DOHH2 (cell line): ENCODE data around the gene HYOU1.

Source experiments
- EZH2phosphoT487 ChIP-seq: fragments of 200-600 bp; sonication (generic); IDR thresholded peaks from 2 replicates; pipeline ENCODE4 v1.6.1; 2017; ENCODE audit warnings: borderline replicate concordance, mild to moderate bottlenecking, antibody characterized with exemption, low read length, moderate library complexity, mixed read lengths
- TF ChIP-seq, protein P1 (sequence below): fragments of 200-600 bp; sonication (generic); IDR thresholded peaks from one replicate; pipeline ENCODE4 v1.5.1; 2014; ENCODE audit warnings: antibody characterized with exemption, mild to moderate bottlenecking, low read depth, low read length; ENCODE audit not compliant: poor library complexity, severe bottlenecking

DNA sequence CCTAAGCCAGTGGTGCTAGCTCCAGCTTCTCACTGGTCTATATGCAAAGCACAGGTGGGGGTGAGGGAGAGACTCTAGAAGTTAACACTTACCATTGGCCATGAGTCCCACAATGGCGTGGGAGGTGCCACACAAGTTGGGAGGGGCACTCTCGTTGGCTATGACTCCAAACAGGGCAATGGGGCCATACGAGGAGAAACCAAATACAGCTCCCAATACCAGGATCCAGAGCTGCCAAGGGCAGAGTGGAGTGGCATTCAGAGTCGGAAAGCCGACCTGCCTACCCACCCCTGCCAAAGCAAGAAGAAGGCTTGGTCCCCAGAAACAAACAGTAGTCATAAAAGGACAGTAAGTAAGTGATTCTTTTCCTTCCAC lies 31.9 kb downstream of the HYOU1 start:
- TF ChIP-seq, protein P1, sequence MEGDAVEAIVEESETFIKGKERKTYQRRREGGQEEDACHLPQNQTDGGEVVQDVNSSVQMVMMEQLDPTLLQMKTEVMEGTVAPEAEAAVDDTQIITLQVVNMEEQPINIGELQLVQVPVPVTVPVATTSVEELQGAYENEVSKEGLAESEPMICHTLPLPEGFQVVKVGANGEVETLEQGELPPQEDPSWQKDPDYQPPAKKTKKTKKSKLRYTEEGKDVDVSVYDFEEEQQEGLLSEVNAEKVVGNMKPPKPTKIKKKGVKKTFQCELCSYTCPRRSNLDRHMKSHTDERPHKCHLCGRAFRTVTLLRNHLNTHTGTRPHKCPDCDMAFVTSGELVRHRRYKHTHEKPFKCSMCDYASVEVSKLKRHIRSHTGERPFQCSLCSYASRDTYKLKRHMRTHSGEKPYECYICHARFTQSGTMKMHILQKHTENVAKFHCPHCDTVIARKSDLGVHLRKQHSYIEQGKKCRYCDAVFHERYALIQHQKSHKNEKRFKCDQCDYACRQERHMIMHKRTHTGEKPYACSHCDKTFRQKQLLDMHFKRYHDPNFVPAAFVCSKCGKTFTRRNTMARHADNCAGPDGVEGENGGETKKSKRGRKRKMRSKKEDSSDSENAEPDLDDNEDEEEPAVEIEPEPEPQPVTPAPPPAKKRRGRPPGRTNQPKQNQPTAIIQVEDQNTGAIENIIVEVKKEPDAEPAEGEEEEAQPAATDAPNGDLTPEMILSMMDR, result no peak
- TF ChIP-seq EZH2phosphoT487, result no peak
